Choroid plexus epithelial cell (primary cell): ENCODE data around the gene KMT5B.
A peak's percentile ranks its signal among the peaks of the same experiment; 100 is the strongest.
"Not testable (repeated sequence)": the region's sequence is repeated elsewhere in the genome, so short reads cannot be mapped to it uniquely, and the experiment has no call there.

ENCODE experiments used
- DNase-seq: peaks from one replicate; pipeline ENCODE4 v3.0.0-alpha.2; 2010; ENCODE audit warnings: low read depth
- H3K4me3 ChIP-seq: 2 replicates; pipeline ENCODE4 v1.5.1; 2011; ENCODE audit warnings: low read depth, mild to moderate bottlenecking, control low read depth, low read length, moderate library complexity
- CTCF ChIP-seq: conservative IDR thresholded peaks from 2 replicates; pipeline ENCODE4 v1.5.1; 2011; ENCODE audit warnings: low read depth, mild to moderate bottlenecking, control low read depth, inconsistent platforms, low read length, moderate library complexity

Gene KMT5B

GRCh38 chr11:68258363-68258765 lies 45.3 kb upstream of the KMT5B start:
- no peak for DNase-seq
- no peak overlapping the region for H3K4me3 ChIP-seq
- TF ChIP-seq CTCF: no peak

DNA sequence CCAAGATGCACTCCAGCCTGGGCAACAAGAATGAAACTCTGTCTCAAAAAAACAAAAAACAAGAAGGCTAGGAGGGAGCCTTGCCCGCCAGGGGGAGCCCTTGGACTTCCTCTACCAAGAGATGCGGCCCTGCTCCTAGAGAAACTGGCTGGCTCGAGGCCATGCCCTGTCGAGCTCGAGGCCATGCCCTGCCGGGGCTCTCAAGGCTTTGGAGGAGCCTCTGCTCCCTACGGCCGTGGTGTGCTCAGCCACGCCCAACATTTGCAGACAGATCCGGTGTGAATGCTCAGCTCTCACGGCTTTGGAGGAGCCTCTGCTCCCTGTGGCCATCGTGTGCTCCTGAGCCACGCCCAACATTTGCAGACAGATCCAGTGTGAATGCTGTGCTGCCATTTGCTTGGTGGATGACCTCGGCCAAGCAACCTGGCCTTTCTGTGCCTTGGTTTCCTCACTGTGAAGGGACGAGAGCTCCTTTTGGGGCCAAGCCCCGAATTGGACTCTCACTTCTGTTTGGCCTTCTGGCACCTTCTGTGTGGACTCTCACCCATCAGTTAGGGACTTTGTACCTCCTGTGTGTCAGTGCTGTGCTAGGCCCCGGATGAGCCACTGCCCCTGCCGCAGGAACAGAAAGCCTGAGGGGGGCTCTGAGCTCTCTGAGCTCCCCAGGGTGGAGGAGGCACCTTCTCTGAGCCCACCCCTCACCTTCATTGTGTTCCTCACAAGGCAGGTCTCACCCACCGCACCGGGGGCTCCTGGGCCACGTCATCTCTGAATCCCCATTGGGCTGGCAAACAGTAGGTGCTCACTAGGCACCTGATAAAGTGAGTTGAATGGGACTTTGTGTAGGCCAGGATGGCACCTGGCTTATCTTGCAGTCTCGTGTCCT lies 44.6 kb upstream of the KMT5B start:
- peak; percentile 94 for DNase-seq
- TF ChIP-seq CTCF: peak; percentile 86
- peak overlapping the region; percentile 24 for H3K4me3 ChIP-seq

- no peak for TF ChIP-seq CTCF
- DNase-seq: peak; percentile 76
- peak overlapping the region; percentile 51 for H3K4me3 ChIP-seq
Observed at GRCh38 chr11:68256331-68256741, 43.2 kb upstream of the KMT5B start.

GRCh38 chr11:68255526-68255925 lies 42.4 kb upstream of the KMT5B start:
- no peak overlapping the region for H3K4me3 ChIP-seq
- peak; percentile 30 for DNase-seq
- no peak for TF ChIP-seq CTCF

DNA sequence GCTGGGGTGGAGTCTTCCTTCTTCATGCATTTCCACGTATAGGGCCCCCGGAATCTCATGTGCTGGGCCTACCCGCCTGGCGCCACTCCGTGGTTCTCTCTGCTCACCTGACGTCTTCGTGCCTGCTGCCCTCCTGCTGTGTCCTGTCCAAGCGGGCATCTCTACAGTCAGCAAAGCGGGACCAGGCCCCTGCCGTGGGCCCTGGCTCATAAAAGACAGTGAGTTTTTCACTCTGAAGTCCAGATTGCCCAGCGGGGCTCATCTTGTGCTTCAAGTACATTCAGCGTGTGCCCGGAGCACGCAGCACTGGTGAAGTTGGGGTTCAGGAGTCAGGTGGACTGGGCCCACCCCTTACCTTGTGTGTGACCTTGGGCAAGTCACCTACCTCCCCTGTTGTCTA lies 41.3 kb upstream of the KMT5B start:
- no peak overlapping the region for H3K4me3 ChIP-seq
- TF ChIP-seq CTCF: no peak
- DNase-seq: no peak

DNA sequence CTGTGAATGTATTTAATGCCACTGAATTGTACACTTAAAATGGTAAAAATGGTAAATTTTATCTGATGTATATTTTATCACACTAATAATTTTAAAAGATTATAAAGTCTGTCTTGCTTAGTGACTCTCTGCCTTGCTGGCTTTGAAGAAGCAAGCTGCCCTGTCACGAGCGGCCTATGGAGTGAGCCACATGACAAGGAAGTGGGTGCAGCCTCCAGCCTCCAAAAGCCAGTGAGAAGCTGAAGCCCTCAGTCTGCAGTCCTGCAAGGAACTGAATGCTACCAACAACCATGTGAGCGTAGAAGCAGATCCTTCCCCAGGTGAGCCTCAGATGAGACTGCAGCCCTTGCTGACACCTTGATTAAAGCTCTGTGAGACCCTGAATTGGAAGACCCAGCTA lies 38.7 kb upstream of the KMT5B start:
- TF ChIP-seq CTCF: no peak
- no peak overlapping the region for H3K4me3 ChIP-seq
- no peak for DNase-seq

GRCh38 chr11:68244912-68245311 lies 31.8 kb upstream of the KMT5B start:
- not testable (repeated sequence) for DNase-seq, H3K4me3 ChIP-seq

- not testable (repeated sequence) for DNase-seq, H3K4me3 ChIP-seq
Observed at GRCh38 chr11:68243847-68244246, 30.8 kb upstream of the KMT5B start.
